GM21515 (cell line): ENCODE measurements around the gene SMTNL2.
"Not testable (repeated sequence)": the region's sequence is repeated elsewhere in the genome, so short reads cannot be mapped to it uniquely, and the experiment has no call there.

Experiments used
- ATAC-seq: cut with Tn5 transposase; IDR thresholded peaks from one replicate; pipeline ENCODE4 v1.9.1; 2021; ENCODE audit not compliant: unreplicated experiment

Gene SMTNL2

DNA sequence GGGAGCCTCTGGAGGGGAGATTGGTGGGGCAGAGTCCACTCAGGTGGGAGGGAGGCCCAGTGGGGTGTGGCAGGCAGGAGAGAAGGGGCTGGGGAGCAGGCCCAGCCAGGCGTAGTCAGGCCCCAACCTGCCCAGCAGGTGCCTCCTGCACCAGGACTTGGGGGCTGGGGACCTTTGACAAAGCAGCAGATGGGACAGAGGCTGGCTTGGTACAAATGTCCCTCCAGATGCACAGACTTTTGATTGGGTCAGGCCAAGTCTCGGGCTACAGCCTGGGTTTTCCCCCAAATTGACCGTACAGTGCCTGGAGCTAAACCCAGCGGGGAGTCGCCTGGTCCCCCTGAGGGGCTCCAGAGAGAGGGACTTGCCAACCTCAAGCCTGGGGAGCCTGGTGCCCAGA lies 24.4 kb upstream of the SMTNL2 start:
- no peak for ATAC-seq

DNA sequence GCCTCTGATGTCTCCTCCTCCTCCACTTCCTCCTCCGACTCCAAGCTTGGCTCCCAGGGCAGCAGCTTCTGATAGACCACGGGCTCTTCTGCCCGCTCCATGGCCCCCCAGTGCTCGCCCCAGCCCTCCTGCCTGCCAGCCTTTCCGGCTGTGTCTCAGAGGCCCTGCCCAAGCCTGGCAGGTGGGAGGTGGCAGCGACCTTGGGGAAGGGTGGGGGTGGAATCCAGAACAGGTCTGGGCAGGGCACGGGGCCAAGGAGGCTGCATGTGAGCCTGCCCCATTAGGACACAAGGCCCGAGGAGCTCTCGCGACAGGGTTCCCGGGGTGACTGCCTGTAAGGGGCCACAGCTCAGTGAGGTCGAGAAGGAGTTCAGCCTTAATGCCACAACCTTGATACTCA lies 23.9 kb upstream of the SMTNL2 start, which contains the start of gene GGT6:
GGT6 (minus strand) TSS at position 157 of the 400 bp plus-strand sequence; CDS start at position 101, 56 bp downstream.
- no peak for ATAC-seq

DNA sequence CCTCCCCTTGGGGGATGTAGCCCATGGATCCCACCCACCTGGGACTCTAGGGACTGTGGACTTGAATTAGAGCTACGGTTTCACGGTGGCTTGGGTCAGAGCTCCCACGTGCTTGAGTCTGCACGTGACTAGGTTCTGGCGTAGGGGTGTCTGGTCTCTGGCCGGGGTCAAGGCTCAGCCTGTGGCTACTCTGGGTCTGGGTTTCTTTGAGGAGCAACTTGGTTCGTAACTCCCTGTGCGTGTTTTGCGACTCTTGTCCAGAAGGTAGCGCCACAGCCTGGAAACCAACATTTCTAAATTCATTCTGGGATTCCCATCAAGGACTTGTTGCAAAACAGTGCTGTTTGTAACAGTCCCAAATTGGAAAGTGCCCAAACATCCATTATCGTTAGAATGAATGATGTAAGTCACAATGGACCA lies 23.5 kb upstream of the SMTNL2 start:
- no peak for ATAC-seq

DNA sequence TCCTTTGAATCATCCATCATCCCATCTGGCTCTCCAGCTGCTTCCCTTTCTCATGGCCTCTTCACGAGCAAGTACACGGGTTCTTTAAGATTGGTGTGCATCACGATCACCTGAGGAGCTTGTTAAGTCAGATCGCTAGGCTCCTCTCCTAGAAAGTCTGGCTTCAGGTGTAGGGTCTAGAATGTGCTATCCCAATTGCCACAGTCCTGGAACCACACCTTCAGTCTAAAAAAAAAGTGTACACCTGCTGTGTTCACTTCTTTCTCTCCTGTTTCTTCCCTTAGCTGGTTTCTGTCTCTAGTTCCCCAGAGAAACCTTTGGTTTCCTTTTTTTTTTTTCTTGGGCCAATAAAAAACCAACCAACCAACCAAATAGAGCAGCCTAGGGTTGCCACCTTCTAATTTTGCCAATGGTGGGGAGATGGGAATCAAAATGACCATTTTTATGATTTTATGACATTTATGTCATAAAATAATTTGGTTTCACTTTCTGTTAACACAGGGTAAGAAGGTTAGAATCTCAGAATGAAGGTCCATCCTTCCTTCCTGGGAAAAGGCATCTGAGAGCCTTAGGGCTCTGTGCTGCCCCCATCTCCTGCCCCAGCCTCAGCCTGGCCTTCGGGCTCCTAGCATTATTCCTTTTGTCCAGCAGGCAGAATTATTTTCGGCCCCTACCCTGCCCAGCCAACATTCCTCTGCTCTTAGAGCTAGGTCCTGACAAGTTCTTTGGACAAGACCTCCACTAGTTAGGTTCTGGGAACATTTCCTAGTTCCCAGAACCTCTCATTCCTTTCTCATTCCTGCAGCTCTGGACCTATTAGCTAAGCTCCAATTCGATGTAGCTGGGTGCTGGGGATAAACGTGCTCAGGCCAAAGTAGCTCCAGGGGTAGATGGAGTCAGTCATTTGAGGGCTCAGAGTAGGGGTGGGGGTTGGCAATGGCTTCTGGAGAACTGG lies 22.0 kb upstream of the SMTNL2 start:
- no peak for ATAC-seq

DNA sequence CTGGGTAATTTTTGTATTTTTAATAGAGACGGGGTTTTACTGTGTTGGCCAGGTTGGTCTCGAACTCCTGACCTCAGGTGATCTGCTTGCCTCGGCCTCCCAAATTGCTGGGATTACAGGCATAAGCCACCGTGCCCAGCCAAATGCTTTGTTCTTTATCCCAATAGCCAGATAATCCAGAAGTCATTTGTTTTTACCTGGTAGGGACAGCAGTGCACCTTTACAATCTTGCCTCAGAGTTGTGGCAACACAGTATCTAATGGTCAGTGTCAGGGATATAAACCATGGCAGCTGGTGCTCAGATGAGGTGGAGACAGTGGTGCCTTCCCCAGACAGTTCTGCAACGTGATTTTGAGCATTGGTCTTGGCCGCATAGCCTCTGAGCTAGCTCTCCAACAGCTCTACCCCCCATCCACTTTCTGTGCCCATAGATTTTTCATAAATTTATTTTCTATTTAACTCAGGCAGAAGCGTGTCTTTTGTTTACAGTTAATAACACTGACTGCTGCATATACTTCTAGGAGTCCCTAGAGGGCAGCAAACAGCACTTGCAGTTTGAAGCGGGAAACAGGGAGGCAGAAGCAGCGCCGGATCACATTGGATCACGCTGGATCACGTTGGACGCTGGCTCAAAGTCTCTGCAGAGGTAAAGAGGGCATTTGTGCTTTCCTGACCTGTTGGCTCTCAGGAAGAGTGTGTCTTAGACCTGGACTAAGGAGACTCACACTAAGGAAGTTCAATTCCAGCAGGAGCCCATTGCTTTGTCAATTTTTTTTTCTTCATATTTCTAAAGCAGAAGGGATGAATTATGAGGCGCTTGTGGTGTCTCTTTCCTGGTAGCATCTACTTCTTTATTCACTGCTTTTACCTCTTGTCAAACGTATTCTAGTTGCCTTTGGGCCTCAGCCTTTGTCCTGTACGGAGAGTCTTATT lies 18.9 kb upstream of the SMTNL2 start:
- no peak for ATAC-seq

DNA sequence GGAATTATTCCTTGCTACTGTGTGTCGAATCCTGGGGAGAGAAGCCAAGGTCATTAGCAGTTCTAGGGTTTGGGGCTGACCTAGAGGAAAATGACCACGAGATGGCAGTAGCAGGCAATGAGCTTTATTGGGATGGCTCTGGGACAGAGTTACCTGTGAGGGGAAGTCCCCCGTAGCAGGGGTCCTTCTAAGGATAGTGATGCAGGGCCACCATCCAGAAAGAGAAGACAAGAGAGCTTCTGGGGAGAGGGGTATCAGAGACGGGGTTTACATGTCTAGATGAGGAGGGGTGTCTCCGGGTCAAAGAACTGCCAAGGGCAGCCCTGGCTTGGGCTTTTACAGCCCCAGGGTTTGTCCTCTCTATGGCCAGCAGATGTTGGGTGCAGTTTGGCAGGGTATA lies 17.5 kb upstream of the SMTNL2 start:
- no peak for ATAC-seq

DNA sequence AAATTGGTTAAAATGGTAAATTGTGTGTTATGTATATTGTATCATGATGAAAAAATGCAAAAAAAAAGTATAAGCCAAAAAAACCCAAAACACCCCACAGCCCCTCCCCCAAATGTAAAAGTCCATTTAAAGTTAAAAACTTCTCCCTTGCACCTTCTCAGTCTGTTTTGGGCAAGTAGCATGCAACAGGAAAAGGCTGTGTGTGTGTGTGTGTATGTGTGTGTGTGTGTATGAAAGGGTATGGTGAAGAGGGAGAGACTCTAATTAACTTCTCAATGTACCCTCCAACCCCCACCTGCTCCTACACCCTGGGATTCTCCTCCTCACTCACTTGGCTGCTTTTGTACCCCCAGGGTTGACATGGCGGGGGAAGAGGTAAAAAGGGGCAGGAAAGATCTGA lies 14.7 kb upstream of the SMTNL2 start:
- ATAC-seq: no peak

DNA sequence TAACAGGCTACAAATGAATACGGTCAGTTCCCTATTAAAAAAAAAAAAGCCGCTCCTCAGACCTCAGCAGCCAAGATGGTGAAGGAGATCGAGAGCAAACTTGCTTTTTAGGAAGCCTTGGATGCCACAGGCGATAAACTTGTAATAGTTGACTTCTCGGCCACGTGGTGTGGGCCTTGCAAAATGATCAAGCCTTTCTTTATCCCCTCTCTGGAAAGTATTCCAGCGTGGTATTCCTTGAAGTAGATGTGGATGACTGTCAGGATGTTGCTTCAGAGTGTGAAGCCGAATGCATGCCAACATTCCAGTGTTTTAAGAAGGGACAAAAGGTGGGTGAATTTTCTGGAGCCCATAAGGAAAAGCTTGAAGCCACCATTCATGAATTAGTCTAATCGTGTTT lies 12.2 kb upstream of the SMTNL2 start:
- no peak for ATAC-seq

DNA sequence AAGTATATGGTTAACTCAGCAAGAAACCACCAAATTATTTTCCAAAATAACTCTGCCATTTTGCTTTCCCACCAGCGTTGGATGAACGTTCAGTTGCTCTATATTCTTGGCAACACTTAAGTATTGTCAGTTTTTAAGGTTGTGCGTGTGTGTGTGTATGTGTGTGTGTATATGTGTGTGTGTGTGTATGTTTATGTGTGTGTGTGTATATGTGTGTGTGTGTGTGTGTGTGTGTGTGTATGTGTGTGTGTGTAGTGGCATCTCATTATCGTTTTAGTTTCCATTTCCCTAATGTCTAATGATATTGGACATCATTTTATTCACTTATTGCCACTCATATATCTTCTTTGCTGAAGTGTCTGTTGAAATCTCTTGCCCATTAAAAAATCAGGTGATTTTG lies 11.2 kb upstream of the SMTNL2 start:
- ATAC-seq: no peak

DNA sequence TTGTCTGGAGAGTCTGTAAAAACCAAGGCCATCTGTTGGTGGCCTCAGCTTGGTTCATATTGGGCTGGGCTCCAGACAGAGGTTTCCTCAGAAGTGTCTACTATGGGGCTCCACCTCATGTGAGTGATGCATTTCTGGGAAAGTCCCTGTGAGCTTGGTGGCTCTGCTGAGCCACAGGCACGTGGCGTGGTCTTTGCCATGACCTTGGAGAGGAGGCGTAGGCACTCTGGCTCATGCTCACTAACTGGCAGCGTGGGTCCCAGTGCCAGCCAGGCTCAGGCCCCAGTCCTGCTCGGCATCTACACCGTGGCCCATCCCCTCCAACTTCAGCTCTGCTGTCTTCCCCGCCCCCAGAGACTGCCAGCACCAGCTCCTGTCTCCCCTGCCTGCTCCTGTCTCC lies 10.7 kb upstream of the SMTNL2 start:
- ATAC-seq: no peak

DNA sequence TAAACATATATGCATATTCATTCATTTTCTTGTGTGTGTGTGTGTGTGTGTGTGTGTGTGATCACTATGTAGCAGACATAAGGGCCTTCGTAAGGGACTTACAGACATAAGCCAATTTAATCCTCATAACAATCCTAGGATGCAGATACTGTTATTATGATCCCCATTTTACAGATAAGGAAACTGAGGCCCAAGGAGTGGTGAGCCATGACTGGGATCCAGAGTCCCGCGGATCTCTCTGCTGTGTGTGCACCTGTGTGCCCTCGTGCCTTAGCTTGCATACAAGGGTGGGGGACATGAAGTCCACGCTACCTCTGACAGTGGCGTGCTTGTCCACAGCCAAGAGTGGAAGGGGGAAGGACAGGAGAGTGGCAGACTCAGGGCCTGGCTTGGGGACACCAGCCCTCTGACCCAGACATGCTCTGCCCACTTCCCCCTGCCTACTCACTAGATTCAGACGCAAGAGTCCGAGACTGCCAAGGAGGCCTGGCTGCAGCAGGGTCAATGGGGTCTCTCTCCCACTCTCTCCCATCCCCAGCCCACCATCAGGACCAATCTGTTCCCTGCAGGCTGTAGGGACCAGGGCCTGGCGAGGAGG lies 9.8 kb upstream of the SMTNL2 start:
- no peak for ATAC-seq

DNA sequence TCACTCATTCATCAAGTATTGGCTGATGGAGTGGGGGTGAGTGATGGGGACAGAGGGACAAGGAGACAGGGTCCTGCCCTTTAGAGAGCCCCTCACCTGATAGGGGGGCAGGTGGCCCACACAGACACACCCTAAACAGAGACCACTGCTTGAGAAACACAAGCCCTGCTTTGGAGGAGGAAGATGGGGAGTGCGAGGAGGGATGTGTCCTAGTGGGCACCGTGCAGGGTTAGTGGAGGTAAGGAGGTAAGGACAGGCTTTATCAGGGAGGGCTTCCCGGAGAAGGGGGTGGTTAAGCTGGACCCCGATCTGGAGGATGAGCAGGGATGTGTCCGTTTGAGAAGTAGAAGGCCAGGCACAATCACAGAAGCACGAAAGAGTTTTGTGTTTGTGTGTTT lies 8.2 kb upstream of the SMTNL2 start:
- ATAC-seq: no peak

DNA sequence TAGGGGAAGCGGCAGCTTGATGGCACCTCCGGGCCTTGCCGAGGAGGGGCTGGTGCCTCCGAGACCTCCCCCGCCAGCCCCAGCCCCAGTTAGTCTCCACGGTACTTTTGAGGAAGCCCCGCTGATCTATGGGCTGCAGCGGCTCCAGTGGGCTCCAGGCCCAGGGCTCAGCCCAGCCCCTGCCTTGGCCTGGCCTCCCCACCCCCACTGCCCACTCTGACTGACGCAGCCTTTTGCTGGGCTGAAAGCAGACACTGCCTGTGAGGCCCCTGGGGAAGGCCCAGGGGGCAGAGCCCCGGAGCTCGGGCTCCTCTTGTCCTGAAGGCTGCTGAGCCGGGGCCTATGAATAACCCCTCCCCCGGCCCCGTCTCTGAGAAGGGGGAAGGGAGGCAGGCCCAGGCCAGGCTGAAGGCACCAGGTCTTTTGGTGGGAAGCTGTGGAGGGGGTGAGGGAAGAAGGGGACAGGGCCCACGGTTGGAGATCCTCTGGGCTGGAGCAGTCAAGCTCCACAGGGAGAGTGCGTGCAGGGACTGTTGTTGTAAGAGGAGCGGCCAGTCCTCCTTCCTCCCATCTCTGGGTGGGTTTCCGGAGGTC lies 7.5 kb upstream of the SMTNL2 start:
- no peak for ATAC-seq

DNA sequence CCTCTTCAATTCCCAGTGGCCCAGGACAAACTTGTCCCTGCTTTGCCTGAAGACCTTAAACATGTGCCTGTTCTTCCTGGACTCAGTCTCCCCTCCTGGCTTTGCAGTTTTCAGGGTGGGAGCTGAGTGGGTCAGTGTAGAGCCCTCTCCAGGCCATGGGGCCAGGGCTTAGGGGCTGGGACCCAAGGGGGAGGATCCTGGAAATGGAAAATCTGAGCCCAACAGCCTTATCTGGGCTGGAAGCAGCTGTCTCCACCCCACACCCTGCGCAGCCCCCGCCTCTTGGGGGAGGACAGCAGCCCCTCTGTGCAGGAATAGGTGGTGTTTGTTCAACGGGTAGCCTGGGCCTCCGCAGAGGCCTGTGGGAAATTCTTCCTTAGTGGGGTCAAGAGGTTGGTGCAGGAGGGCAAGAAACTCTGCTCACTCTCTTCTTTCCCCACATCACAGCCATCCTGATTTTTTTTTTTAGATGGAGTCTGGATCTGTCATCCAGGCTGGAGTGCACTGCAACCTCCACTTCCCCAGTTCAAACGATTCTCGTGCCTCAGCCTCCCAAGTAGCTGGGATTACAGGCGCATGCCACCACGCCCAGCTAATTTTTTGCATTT lies 6.8 kb upstream of the SMTNL2 start:
- ATAC-seq: no peak

DNA sequence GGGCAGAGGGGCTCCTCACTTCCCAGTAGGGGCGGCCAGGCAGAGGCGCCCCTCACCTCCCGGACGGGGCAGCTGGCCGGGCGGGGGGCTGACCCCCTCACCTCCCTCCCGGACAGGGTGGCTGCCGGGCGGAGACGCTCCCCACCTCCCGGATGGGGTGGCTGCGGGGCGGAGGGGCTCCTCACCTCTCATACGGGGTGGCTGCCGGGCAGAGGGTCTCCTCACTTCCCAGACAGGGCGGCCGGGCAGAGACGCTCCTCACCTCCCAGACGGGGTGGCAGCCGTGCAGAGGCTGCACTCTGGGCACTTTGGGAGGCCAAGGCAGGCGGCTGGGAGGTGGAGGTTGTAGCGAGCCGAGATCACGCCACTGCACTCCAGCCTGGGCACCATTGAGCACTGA lies 6.0 kb upstream of the SMTNL2 start:
- ATAC-seq: not testable (repeated sequence)

DNA sequence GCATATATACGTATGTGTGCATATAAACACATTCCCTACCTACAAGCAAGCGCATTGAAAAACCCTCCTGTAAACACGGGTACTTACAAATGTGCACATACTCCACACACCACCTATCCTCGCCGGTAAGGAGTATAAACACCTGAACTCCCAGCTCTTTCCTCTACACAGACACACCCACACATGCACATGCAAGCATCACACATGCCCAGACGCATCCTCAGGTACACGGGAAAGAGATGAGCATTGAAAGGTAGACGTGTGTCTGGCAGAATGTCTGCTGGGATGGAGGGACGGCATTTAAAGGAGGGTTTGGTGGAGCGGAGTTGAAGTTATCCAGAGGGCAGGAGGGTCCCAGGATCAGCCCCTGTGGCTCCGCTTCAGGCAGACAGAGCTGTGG lies 4.7 kb upstream of the SMTNL2 start:
- ATAC-seq: no peak

DNA sequence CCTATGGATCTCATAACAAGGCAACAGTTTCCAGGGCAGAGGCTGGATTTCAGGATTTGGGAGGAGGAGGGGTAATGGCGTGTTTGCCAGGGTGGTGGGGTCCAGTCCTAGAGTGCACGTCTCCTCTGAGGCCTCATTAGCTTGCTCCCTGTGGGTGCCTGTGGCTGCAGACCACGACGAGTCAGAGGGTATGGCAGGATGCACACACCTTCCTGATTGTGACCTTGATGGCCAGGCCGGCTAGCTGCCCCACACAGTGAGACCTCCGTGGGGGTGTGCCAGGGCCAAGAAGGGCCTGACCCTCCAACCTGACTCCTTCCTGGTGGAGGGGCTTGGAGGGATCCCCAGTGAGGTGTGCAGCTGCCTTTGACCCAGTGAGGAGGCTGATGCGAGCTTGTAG lies 4.0 kb upstream of the SMTNL2 start:
- ATAC-seq: no peak

DNA sequence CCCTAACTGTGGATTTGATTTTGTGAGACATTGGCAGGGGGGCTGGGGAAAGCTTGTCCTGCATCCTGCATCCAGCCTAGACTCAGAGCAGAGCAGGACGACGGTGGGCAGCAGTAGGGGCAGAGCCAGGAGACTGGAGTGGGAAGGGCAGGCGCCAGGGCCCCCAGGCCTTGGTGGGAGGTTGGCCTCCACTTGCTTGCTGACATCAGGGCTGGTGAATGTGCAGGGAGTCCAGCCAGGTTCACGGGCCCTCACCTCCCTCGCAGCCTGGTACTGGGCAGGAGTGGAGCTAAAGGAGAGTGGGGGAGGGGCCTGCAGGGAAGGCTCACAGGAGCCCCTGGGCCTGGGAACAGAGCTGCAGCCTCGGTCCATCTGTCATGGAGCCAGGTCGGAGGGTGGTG lies 2.2 kb upstream of the SMTNL2 start:
- no peak for ATAC-seq

DNA sequence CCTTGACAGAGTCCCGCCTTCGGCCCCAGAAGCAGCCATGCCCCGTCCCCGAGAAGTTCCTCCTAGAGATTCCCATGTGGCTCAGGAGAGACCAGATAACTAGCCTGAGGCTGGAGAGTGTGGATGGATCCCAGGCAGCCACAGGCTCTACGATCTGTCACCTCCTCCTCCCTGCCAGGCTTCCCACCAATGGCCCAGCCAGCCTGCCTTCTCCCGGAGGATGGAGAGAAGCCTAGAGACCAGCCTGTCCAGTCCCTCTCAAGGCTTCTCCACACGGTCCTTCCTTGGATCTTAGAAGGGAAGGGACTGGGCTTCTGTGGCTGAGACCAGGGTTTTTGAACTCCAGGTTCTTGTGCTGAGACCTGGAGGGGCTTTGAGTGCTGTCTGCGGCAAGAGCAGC lies 1.6 kb upstream of the SMTNL2 start:
- ATAC-seq: no peak

DNA sequence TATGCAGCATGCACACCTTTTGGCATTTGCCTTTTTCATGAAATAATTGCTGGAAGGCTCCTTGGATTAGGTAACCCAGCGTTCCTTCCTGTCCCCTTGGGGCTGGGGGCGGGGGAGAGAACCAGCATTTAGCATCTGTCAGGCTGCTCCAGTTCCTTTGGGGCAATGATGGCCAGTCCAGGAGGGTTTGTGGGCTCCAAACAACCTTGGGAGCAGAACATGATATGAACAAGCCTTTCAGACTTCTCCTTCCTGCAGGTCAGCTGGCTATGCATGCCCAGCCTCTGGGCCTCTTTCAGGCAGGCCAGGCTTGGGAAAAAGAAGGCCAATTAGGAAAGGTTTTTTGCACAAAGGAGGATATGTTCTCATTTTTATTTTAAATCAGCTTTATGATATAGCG lies 1.1 kb upstream of the SMTNL2 start:
- ATAC-seq: no peak

DNA sequence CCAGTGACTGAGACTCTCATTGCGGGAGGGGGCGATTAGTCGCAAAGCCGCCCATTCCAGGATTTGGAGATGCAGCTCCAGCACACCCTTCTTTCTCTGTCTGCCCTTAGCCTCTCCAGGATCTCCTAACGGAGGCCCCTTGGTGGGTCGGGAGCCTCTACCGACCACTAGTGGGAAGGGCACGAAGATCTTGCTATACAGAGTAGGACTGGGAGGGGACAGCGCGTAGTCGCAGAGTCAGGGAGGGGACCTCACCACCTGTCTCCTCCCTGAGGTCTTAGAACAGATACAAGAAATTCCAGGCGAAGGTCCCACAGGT lies 588 bp upstream of the SMTNL2 start:
- ATAC-seq: no peak
